ENCODE data around the gene EVC2.

The EVC2 gene

GRCh38 chr4:5572114-5572513, 136.2 kb downstream of the EVC2 start:
- DNase-seq (ENCODE audit: low spot score), result no peak
- ATAC-seq (ENCODE audit: low read depth), result peak; percentile 12; the same call in 1 of the 3 replicates
- no peaks in the 10 kb centered on the region for H3K9me3 ChIP-seq (ENCODE audit: severe bottlenecking)
- no peak overlapping the region for H3K27ac ChIP-seq (ENCODE audit: poor library complexity, severe bottlenecking)
- peaks cover 14% of the 10 kb centered on the region for H3K36me3 ChIP-seq (ENCODE audit: low read depth)
- H3K4me1 ChIP-seq (ENCODE audit: insufficient read depth, poor library complexity, severe bottlenecking), result no peaks in the 10 kb centered on the region
- H3K27me3 ChIP-seq (ENCODE audit: insufficient read depth, poor library complexity, severe bottlenecking), result no peaks in the 10 kb centered on the region
- no peak for TF ChIP-seq CTCF (IDR thresholded peaks at IDR 0.05; ENCODE audit: poor library complexity, severe bottlenecking)
- no peak overlapping the region for H3K4me3 ChIP-seq (ENCODE audit: severe bottlenecking)

GRCh38 chr4:5571646-5572045, 136.7 kb downstream of the EVC2 start:
- ATAC-seq (ENCODE audit: low read depth) (no peak), DNase-seq (ENCODE audit: low spot score) (no peak)
- no peaks in the 10 kb centered on the region for H3K9me3 ChIP-seq (ENCODE audit: severe bottlenecking)
- no peak for TF ChIP-seq CTCF (IDR thresholded peaks at IDR 0.05; ENCODE audit: poor library complexity, severe bottlenecking)
- H3K27me3 ChIP-seq (ENCODE audit: insufficient read depth, poor library complexity, severe bottlenecking), result no peaks in the 10 kb centered on the region
- H3K4me3 ChIP-seq (ENCODE audit: severe bottlenecking), result no peak overlapping the region
- H3K27ac ChIP-seq (ENCODE audit: poor library complexity, severe bottlenecking), result no peak overlapping the region
- peaks cover 14% of the 10 kb centered on the region for H3K36me3 ChIP-seq (ENCODE audit: low read depth)
- H3K4me1 ChIP-seq (ENCODE audit: insufficient read depth, poor library complexity, severe bottlenecking), result no peaks in the 10 kb centered on the region

- H3K36me3 ChIP-seq (ENCODE audit: low read depth), result peaks cover 6% of the 10 kb centered on the region
- no peak for TF ChIP-seq CTCF (IDR thresholded peaks at IDR 0.05; ENCODE audit: poor library complexity, severe bottlenecking)
- no peak for ATAC-seq (ENCODE audit: low read depth)
These were observed 138.9 kb downstream of the EVC2 start for GRCh38 chr4:5569451-5569850.

GRCh38 chr4:5568931-5569330, 139.4 kb downstream of the EVC2 start:
- Histone ChIP-seq H3K4me3 (ENCODE audit: severe bottlenecking) (no peak overlapping the region), H3K27me3 (ENCODE audit: insufficient read depth, poor library complexity, severe bottlenecking) (no peaks in the 10 kb centered on the region), H3K9me3 (ENCODE audit: severe bottlenecking) (no peaks in the 10 kb centered on the region), H3K36me3 (ENCODE audit: low read depth) (peaks cover under 1% of the 10 kb centered on the region; the same call in 1 of the 2 replicates), H3K27ac (ENCODE audit: poor library complexity, severe bottlenecking) (no peak overlapping the region), H3K4me1 (ENCODE audit: insufficient read depth, poor library complexity, severe bottlenecking) (no peaks in the 10 kb centered on the region)
- DNase-seq (ENCODE audit: low spot score) (no peak), ATAC-seq (ENCODE audit: low read depth) (no peak)
- TF ChIP-seq CTCF (IDR thresholded peaks at IDR 0.05; ENCODE audit: poor library complexity, severe bottlenecking), result no peak

More at GRCh38 chr4:5569451-5569850, 138.9 kb downstream of the EVC2 start:
- Histone ChIP-seq H3K4me3 (ENCODE audit: severe bottlenecking) (no peak overlapping the region), H3K4me1 (ENCODE audit: insufficient read depth, poor library complexity, severe bottlenecking) (no peaks in the 10 kb centered on the region), H3K27me3 (ENCODE audit: insufficient read depth, poor library complexity, severe bottlenecking) (no peaks in the 10 kb centered on the region), H3K9me3 (ENCODE audit: severe bottlenecking) (no peaks in the 10 kb centered on the region), H3K27ac (ENCODE audit: poor library complexity, severe bottlenecking) (no peak overlapping the region)
- DNase-seq (ENCODE audit: low spot score), result no peak

GRCh38 chr4:5568336-5568735, 140.0 kb downstream of the EVC2 start:
- Histone ChIP-seq H3K36me3 (ENCODE audit: low read depth) (no peaks in the 10 kb centered on the region; the same call in 1 of the 2 replicates), H3K27ac (ENCODE audit: poor library complexity, severe bottlenecking) (no peak overlapping the region), H3K4me1 (ENCODE audit: insufficient read depth, poor library complexity, severe bottlenecking) (no peaks in the 10 kb centered on the region), H3K27me3 (ENCODE audit: insufficient read depth, poor library complexity, severe bottlenecking) (no peaks in the 10 kb centered on the region), H3K4me3 (ENCODE audit: severe bottlenecking) (no peak overlapping the region), H3K9me3 (ENCODE audit: severe bottlenecking) (no peaks in the 10 kb centered on the region)
- ATAC-seq (ENCODE audit: low read depth) (no peak), DNase-seq (ENCODE audit: low spot score) (no peak)
- no peak for TF ChIP-seq CTCF (IDR thresholded peaks at IDR 0.05; ENCODE audit: poor library complexity, severe bottlenecking)

Data from RWPE2 (cell line).